Aorta (tissue), 5 donors: Measurements from ENCODE around the gene MAVS. TPM values are rescaled to one million over a fixed set of nuclear protein-coding genes. Genes with fewer than 3 reads are reported as not detected.

Source experiments
- ATAC-seq: fragments of 200-7000 bp; cut with Tn5 transposase; one replicate; pipeline ENCODE4 v1.9.1; 2022; ENCODE audit warnings: moderate library complexity; ENCODE audit not compliant: low FRiP score
- DNase-seq, 2 donors: peaks; one replicate each; pipeline ENCODE4 v3.0.0-alpha.2; 2020
- H3K27ac ChIP-seq, 2 donors: one replicate each; pipeline ENCODE4 v1.5.1; 2013; ENCODE audit warnings: low read length in 2 of 2, mild to moderate bottlenecking in 2 of 2, moderate library complexity in 2 of 2, control low read depth in 1 of 2, inconsistent platforms in 1 of 2, low read depth in 1 of 2
- H3K27me3 ChIP-seq, 2 donors: one replicate each; pipeline ENCODE4 v1.6.1; 2013; ENCODE audit warnings: control low read depth in 1 of 2, low read length in 1 of 2, mild to moderate bottlenecking in 1 of 2, moderate library complexity in 1 of 2; ENCODE audit not compliant: insufficient read depth in 2 of 2, control insufficient read depth in 1 of 2
- H3K36me3 ChIP-seq, 2 donors: one replicate each; pipeline ENCODE4 v1.6.1; 2013; ENCODE audit warnings: control low read depth in 1 of 2, low read length in 1 of 2, mild to moderate bottlenecking in 1 of 2; ENCODE audit not compliant: insufficient read depth in 2 of 2, control insufficient read depth in 1 of 2
- H3K4me1 ChIP-seq, 2 donors: one replicate each; pipeline ENCODE4 v1.6.1; 2013; ENCODE audit warnings: low read length in 2 of 2, control low read depth in 1 of 2, mild to moderate bottlenecking in 1 of 2, moderate library complexity in 1 of 2; ENCODE audit not compliant: insufficient read depth in 2 of 2, control insufficient read depth in 1 of 2
- H3K4me3 ChIP-seq, 2 donors: one replicate each; pipeline ENCODE4 v1.5.1; 2013; ENCODE audit warnings: low read length in 2 of 2, control low read depth in 1 of 2, mild to moderate bottlenecking in 1 of 2
- H3K9me3 ChIP-seq: one replicate; pipeline ENCODE4 v1.6.1; 2013; ENCODE audit warnings: mild to moderate bottlenecking, low read length; ENCODE audit not compliant: control insufficient read depth
- WGBS, 2 donors: extraction: QIAGEN DNeasy Blood & Tissue Kit; methylation state at CpG; one replicate each; pipeline ENCODE4 v1.1.7; 2013; 5-methylcytosine and 5-hydroxymethylcytosine counted together
- intact Hi-C, 2 donors: fragments of 100-400 bp; cut with DNase I; formaldehyde crosslinking; loops; one replicate each; pipeline versions ENCODE4 v1.14.2 to v1.15.0; 2022
- polyA plus RNA-seq, 2 donors: library from polyadenylated mRNA; stranded (reverse); fragments of 200-250 nt; gene quantifications; one replicate each; pipeline ENCODE4 v1.2.3, GENCODE V29; 2013
- total RNA-seq, 2 donors: library from RNA; stranded (reverse); fragmentation: NEBNext Ultra II Directional; extraction: Animal tissue kit (Norgen Biotek cat#: 25700); gene quantifications; one replicate each; pipeline ENCODE4 v1.2.1, GENCODE V29; 2021
- donor health status: healthy with polysubstance abuse.
- donor health status: Bipolar disorder and iron deficiency.
- donor health status: DM: no; HTN: no; CAD: no.
- donor health status: DM: no; HTN: no; CAD: no.
- donor health status: DM: yes; HTN: yes; CAD: no.

MAVS gene
- total and polyA plus RNA-seq, 4 donors, result 11.1 to 36.1 (median 24.0) TPM

GRCh38 chr20:3812259-3812681, 34.4 kb upstream of the MAVS start:
- Histone ChIP-seq H3K27me3 (no peaks in the 10 kb centered on the region), H3K36me3 (no peaks in the 10 kb centered on the region), H3K4me3 (no peak overlapping the region), H3K4me1 (no peaks in the 10 kb centered on the region), H3K27ac (peak overlapping the region in 1 of 2 donors; percentile 80), H3K9me3 (no peaks in the 10 kb centered on the region)
- 95 to 96% methylated on average over 7 to 9 of the region's 9 CpGs for WGBS, 2 donors
- intact Hi-C loops, result no loop called here
- ATAC-seq, result no peak
- DNase-seq, result peak; percentile 42 to 54

GRCh38 chr20:3812975-3813847, 33.4 kb upstream of the MAVS start:
- Histone ChIP-seq H3K27me3 (no peaks in the 10 kb centered on the region), H3K4me3 (no peak overlapping the region), H3K4me1 (no peaks in the 10 kb centered on the region), H3K9me3 (no peaks in the 10 kb centered on the region), H3K36me3 (no peaks in the 10 kb centered on the region), H3K27ac (peak overlapping the region in 1 of 2 donors; percentile 26)
- intact Hi-C loops, result no loop called here
- ATAC-seq, result no peak
- no peak for DNase-seq
- 65% methylated on average over 8 of the region's 8 CpGs for WGBS, 2 donors

GRCh38 chr20:3813848-3814581, 32.6 kb upstream of the MAVS start:
- DNase-seq, result no peak
- intact Hi-C loops, result no loop called here
- H3K36me3 ChIP-seq, result no peaks in the 10 kb centered on the region
- 64 to 69% methylated on average over 11 to 12 of the region's 12 CpGs for WGBS, 2 donors
- no peak overlapping the region for H3K27ac ChIP-seq
- H3K4me1 ChIP-seq, result no peaks in the 10 kb centered on the region
- no peaks in the 10 kb centered on the region for H3K9me3 ChIP-seq
- H3K4me3 ChIP-seq, result no peak overlapping the region
- no peak for ATAC-seq
- H3K27me3 ChIP-seq, result no peaks in the 10 kb centered on the region

GRCh38 chr20:3814928-3815495, 31.6 kb upstream of the MAVS start:
- H3K9me3 ChIP-seq, result no peaks in the 10 kb centered on the region
- H3K27ac ChIP-seq, result no peak overlapping the region
- DNase-seq, result no peak
- no peaks in the 10 kb centered on the region for H3K36me3 ChIP-seq
- no peak overlapping the region for H3K4me3 ChIP-seq
- no peak for ATAC-seq
- WGBS, 2 donors, result 85 to 87% methylated on average over 7 of the region's 7 CpGs
- H3K27me3 ChIP-seq, result no peaks in the 10 kb centered on the region
- H3K4me1 ChIP-seq, result no peaks in the 10 kb centered on the region
- intact Hi-C loops, result no loop called here

DNA sequence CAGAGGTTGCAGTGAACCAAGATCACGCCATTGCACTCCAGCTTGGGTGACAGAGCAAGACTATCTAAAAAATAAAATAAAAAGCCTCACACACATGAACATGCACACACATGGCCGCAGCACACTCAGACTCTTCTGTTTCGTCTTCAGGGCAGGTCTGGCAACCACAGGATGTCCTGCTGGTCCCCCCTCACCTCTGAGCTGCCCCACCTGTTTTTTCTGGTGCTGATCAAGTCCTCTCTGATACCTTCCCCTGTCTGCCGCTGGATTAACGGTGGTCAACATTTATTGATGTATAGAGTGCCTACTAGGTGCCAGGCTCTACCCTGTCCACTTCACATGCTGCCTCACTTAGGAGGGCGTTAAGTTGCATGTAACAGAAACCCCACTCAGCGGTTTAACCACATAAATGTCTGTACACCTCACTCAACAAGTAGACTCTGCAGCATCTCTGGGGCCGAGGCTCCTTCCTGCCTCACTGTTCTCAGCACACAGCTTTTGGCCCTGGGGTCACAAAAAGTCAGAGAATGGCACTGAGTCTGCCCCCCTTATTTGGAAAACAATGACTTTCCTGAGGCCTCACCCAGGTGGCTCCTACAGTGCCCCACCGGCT, 30.8 kb upstream of the MAVS start:
- no peaks in the 10 kb centered on the region for H3K36me3 ChIP-seq
- no peak for DNase-seq
- H3K9me3 ChIP-seq, result no peaks in the 10 kb centered on the region
- intact Hi-C loops, result no loop called here
- no peak for ATAC-seq
- H3K27me3 ChIP-seq, result no peaks in the 10 kb centered on the region
- 86 to 91% methylated on average over 9 of the region's 9 CpGs for WGBS, 2 donors
- no peak overlapping the region for H3K4me3 ChIP-seq
- H3K4me1 ChIP-seq, result no peaks in the 10 kb centered on the region
- no peak overlapping the region for H3K27ac ChIP-seq

DNA sequence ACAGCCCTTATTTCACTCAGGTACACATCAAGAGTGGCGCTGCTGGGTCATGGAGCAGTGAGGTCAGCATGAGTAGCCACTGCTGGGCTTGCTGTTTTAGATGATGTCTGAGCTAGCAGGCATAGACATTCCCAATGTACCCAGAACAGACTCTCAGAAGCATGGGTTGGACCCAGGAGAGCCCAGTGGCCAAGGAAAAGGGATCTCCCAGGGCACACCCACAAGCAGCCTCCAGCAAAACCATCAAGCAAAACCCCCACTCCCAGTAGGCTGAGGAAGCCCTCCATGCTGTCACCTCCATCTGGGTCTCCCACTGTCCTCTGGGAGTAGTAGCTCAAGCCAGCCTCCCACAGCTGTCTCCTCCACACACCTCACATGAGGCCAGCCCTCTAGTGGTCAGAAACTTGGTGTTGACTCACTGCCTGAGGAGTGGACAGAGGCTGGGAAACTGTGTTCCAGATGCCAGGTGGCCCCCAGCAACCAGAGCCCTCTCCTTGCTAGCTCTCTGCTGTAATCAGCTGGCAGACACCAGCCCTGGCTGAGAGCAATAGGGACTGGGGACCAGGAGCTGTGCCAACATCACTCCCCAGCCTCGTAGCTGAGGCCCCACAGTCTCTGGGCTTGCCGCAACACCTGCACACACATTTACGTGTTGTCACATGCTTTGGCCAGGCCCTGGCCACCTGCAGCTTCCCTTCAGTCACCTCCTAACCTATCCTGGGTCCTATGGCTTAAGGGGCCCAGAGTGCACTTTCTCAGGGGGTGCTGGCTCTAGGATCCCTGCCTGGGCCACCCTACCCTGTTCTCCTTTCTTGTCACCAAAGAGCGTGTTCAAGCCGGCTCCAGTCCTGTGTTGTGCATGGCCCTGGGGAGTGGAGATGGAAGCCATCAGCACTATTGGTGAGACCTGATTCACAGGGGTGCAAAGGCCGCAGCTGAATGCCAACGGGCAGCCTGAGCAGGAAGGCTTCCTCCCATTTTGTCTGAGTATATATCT, 28.2 kb upstream of the MAVS start:
- WGBS, 2 donors, result 75 to 81% methylated on average over 8 of the region's 8 CpGs
- Histone ChIP-seq H3K4me3 (no peak overlapping the region), H3K36me3 (no peaks in the 10 kb centered on the region), H3K27ac (no peak overlapping the region), H3K27me3 (no peaks in the 10 kb centered on the region), H3K4me1 (no peaks in the 10 kb centered on the region), H3K9me3 (no peaks in the 10 kb centered on the region)
- peak in 1 of 2 donors; percentile 74 for DNase-seq
- ATAC-seq, result no peak
- intact Hi-C loops, result loop anchor here in 1 of 2 donors (2.0 kb wide), 2 partner anchors 24 to 32 kb away; partner anchors contain the start of gene CENPB

DNA sequence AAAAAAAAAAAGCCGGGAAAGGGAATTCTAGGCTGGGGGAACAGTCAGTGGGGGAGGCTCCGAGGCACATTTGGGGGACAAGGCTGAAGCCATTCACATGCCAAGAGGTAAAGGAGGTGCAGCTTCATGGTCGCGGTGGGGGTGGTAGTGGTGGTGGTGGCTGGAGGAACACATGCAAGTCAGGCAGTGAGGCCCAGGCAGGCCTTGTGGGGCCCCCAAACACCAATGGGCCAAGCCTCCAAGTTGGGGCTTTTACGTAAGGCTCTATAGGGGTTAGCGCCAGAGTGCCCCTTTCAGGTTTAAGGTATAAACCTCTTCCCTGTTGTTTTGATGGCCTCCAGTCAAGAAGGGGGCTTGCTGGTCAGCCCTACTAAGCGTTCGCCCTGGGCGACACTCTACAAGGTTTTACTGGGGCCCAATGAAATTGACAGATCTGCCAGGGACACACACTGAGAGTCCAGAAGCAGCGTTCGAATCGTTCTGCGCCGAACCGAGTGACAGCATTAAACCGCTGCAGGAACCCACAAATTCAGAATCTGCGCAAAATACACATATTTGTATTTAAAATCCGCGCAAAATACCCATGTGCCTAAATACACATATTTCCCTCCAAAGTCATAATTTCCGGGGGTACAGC, 27.1 kb upstream of the MAVS start:
- no peaks in the 10 kb centered on the region for H3K9me3 ChIP-seq
- DNase-seq (no peak), ATAC-seq (no peak)
- intact Hi-C loops, result loop anchor here (1.0 to 2.0 kb wide), 3 partner anchors 25 to 33 kb away; partner anchors contain the start of gene CENPB (in 2 of the 2)
- H3K27me3 ChIP-seq, result no peaks in the 10 kb centered on the region
- H3K27ac ChIP-seq, result peak overlapping the region in 1 of 2 donors; percentile 69
- no peak overlapping the region for H3K4me3 ChIP-seq
- WGBS, 2 donors, result 59 to 60% methylated on average over 19 to 20 of the region's 20 CpGs
- H3K36me3 ChIP-seq, result no peaks in the 10 kb centered on the region
- no peaks in the 10 kb centered on the region for H3K4me1 ChIP-seq
